Activated CD4-positive, alpha-beta T cell treated with anti-CD3 and anti-CD28 coated beads, Interleukin-2, amount 10 ng/mL, durations not matched to agents 7 days and 5 days (primary cell): ENCODE data around the gene IPO11. TPM values are rescaled to one million over a fixed set of nuclear protein-coding genes. Genes with fewer than 3 reads are reported as not detected.
"Not testable (repeated sequence)": the region's sequence is repeated elsewhere in the genome, so short reads cannot be mapped to it uniquely, and the experiment has no call there.

Source experiments
- CTCF ChIA-PET: fragments of 350-600 bp; sonication (Branson Sonifier 250); formaldehyde crosslinking; loops from one replicate; lab custom pipeline; 2021; ENCODE audit warnings: antibody characterized with exemption; lab: Charles Lee
- POLR2A ChIA-PET: fragments of 350-600 bp; sonication (Branson Sonifier 250); formaldehyde crosslinking; loops from one replicate; lab custom pipeline; 2021; ENCODE audit warnings: antibody characterized with exemption; lab: Charles Lee
- DNase-seq: peaks from one replicate; pipeline ENCODE4 v3.0.0-alpha.2; 2020
- H3K27ac Mint-ChIP-seq: one replicate; pipeline ENCODE4 v1.8.0; 2021; ENCODE audit warnings: mild to moderate bottlenecking, moderate library complexity, mixed read lengths
- H3K27me3 Mint-ChIP-seq: one replicate; pipeline ENCODE4 v1.8.0; 2021; ENCODE audit warnings: mixed read lengths
- H3K36me3 Mint-ChIP-seq: one replicate; pipeline ENCODE4 v1.8.0; 2021; ENCODE audit warnings: low read depth, mixed read lengths
- H3K4me1 Mint-ChIP-seq: one replicate; pipeline ENCODE4 v1.8.0; 2021; ENCODE audit warnings: mixed read lengths
- H3K4me3 Mint-ChIP-seq: one replicate; pipeline ENCODE4 v1.8.0; 2021; ENCODE audit warnings: mild to moderate bottlenecking, moderate library complexity, mixed read lengths
- H3K9me3 Mint-ChIP-seq: one replicate; pipeline ENCODE4 v1.8.0; 2021; ENCODE audit warnings: mixed read lengths
- total RNA-seq, 2 experiments: library from RNA; stranded (reverse); gene quantifications; one replicate each; pipeline ENCODE4 v1.2.3, GENCODE V29; 2021

The IPO11 gene
- total RNA-seq, 2 experiments from 2014 or later, result 27.3 to 29.9 TPM

GRCh38 chr5:62502456-62503101, 90.0 kb downstream of the IPO11 start:
- ChIA-PET POLR2A (no interaction called here), CTCF (interaction anchor here (0.7 kb wide), 1 partner anchor 340 kb away, joined by 5 read pairs; no protein-coding TSS in a partner anchor)
- no peaks in the 10 kb centered on the region for H3K4me1 Mint-ChIP-seq
- H3K4me3 Mint-ChIP-seq, result no peak overlapping the region
- peaks cover 4% of the 10 kb centered on the region for H3K36me3 Mint-ChIP-seq
- no peaks in the 10 kb centered on the region for H3K27me3 Mint-ChIP-seq
- H3K27ac Mint-ChIP-seq, result no peak overlapping the region
- DNase-seq, result no peak
- H3K9me3 Mint-ChIP-seq, result no peaks in the 10 kb centered on the region

DNA sequence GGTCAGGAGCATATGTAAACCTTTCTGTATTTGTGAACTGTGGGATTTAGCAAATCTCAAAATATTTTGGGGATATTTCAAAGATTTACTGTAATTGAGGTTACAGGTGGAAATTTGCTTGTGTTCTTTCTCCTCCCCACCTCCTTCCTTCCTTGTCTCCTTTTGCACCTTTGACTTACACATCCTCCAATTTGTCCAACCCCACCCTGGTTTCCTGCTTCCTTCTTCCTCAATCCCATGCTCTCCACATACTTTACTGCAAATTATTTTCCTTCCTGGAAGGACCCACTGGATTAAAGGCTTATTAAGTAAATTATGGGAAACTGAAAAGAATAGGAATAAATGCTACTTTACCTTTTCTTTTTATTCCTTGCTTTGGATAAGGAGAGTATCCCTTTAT, 91.6 kb downstream of the IPO11 start:
- Mint-ChIP-seq H3K27me3 (no peaks in the 10 kb centered on the region), H3K4me1 (no peaks in the 10 kb centered on the region), H3K9me3 (no peaks in the 10 kb centered on the region), H3K4me3 (no peak overlapping the region), H3K27ac (no peak overlapping the region), H3K36me3 (peaks cover 5% of the 10 kb centered on the region)
- POLR2A ChIA-PET, result no interaction called here
- CTCF ChIA-PET, result no interaction called here
- no peak for DNase-seq

DNA sequence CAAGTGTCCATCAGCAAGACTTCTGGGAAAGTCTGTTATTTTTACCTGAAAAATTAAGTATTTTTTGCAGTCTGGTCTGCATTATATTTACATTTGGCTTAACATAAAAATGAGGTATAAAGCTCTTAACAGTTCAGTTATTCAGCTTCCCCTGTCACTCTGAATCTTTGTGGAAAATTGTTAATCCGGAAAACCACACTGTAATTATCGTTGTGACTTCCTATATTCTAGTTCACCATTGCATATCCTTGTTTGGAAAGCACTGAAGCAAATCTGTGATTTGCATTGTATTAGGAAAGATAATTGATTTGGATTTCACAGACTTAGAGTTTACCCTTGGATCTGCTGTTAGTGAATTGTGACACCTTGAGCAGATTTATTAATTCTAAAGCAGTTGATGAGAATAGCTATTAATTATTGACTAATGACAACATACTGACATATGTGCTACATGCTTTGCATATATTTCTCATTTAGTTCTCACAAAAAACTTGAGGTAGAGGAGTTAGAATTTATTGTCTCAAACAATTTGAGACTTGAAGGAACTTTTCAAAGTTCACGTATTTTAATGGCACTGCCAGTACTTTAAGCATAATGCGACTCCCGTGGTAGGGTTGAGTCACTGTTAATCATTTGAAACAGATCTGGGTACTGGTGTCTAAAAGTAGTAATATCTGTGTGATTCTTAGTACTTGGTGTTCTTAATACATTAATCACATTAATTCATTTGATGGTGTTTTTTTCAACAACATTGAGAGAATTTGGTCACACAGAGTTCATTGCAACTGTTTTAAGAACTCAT, 94.3 kb downstream of the IPO11 start:
- peaks cover 10% of the 10 kb centered on the region for H3K36me3 Mint-ChIP-seq
- H3K9me3 Mint-ChIP-seq, result no peaks in the 10 kb centered on the region
- POLR2A ChIA-PET, result no interaction called here
- no peaks in the 10 kb centered on the region for H3K4me1 Mint-ChIP-seq
- no peak overlapping the region for H3K4me3 Mint-ChIP-seq
- CTCF ChIA-PET, result no interaction called here
- H3K27ac Mint-ChIP-seq, result no peak overlapping the region
- DNase-seq, result no peak
- no peaks in the 10 kb centered on the region for H3K27me3 Mint-ChIP-seq

DNA sequence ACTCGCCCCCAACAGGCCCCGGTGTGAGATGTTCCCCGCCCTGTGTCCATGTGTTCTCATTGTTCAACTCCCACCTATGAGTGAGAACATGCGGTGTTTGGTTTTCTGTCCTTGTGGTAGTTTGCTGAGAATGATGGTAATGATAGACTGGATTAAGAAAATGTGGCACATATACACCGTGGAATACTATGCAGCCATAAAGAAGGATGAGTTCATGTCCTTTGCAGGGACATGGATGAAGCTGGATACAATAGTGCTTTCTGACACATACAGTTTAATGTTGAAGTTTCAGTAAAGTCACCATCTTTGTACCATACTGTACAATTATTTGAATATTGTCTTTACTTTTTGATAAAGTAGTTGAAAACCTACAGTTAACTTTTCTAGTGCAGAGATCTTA, 96.2 kb downstream of the IPO11 start:
- POLR2A ChIA-PET, H3K4me3 Mint-ChIP-seq, H3K27ac Mint-ChIP-seq, H3K4me1 Mint-ChIP-seq, H3K36me3 Mint-ChIP-seq, DNase-seq, CTCF ChIA-PET, H3K9me3 Mint-ChIP-seq, H3K27me3 Mint-ChIP-seq: not testable (repeated sequence)

DNA sequence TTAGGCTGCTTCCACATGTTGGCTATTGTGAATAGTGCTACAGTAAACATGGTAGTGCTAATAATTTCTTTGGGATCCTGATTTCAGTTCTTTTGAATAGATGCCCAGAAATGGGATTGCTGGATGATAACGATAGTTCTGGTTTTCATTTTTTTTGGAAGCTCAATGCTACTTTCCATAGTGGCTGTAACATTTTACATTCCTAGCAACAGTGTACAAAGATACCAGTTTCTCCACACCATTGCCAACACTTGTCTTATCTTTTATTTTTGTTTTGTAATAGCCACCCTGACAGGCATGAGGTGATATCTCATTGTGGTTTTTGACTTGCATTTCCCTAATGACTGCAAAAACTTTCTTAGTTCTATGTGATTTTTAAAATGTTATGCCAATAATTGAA, 97.2 kb downstream of the IPO11 start:
- H3K4me1 Mint-ChIP-seq, result no peaks in the 10 kb centered on the region
- CTCF ChIA-PET, result interaction anchor here (1.2 kb wide), 1 partner anchor 56 kb away, joined by 3 read pairs; no protein-coding TSS in a partner anchor

DNA sequence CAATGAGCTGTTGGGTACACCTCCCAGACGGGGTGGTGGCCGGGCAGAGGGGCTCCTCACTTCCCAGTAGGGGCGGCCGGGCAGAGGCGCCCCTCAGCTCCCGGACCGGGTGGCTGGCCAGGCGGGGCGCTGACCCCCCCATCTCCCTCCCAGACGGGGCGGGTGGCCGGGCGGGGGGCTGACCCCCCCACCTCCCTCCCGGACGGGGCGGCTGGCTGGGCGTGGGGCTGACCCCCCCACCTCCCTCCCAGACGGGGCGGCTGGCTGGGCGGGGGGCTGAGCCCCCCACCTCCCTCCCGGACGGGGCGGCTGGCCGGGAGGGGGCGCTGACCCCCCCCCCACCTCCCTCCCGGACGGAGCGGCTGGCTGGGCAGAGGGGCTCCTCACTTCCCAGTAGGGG, 100.5 kb downstream of the IPO11 start:
- DNase-seq, H3K27ac Mint-ChIP-seq, H3K4me1 Mint-ChIP-seq, H3K27me3 Mint-ChIP-seq, H3K9me3 Mint-ChIP-seq, CTCF ChIA-PET, POLR2A ChIA-PET, H3K4me3 Mint-ChIP-seq: not testable (repeated sequence)
- H3K36me3 Mint-ChIP-seq, result peaks cover 12% of the 10 kb centered on the region

More for the DNA sequence above, 97.2 kb downstream of the IPO11 start:
- Mint-ChIP-seq H3K4me3 (no peak overlapping the region), H3K9me3 (no peaks in the 10 kb centered on the region), H3K27ac (peak overlapping the region; percentile 17), H3K36me3 (peaks cover 10% of the 10 kb centered on the region), H3K27me3 (no peaks in the 10 kb centered on the region)
- DNase-seq, result no peak
- POLR2A ChIA-PET, result no interaction called here

GRCh38 chr5:62514510-62515119, 102.1 kb downstream of the IPO11 start:
- Mint-ChIP-seq H3K27me3 (no peaks in the 10 kb centered on the region), H3K9me3 (no peaks in the 10 kb centered on the region), H3K4me1 (no peaks in the 10 kb centered on the region), H3K4me3 (no peak overlapping the region), H3K27ac (no peak overlapping the region), H3K36me3 (peaks cover 9% of the 10 kb centered on the region)
- no peak for DNase-seq
- CTCF ChIA-PET, result no interaction called here
- POLR2A ChIA-PET, result no interaction called here

GRCh38 chr5:62520812-62521211, 108.2 kb downstream of the IPO11 start:
- H3K27me3 Mint-ChIP-seq, H3K9me3 Mint-ChIP-seq, H3K27ac Mint-ChIP-seq, POLR2A ChIA-PET, CTCF ChIA-PET, DNase-seq, H3K4me3 Mint-ChIP-seq, H3K4me1 Mint-ChIP-seq: not testable (repeated sequence)
- H3K36me3 Mint-ChIP-seq, result peaks cover 38% of the 10 kb centered on the region

GRCh38 chr5:62521319-62521718, 108.8 kb downstream of the IPO11 start:
- CTCF ChIA-PET, result no interaction called here
- peaks cover 40% of the 10 kb centered on the region for H3K36me3 Mint-ChIP-seq
- no peak overlapping the region for H3K27ac Mint-ChIP-seq

GRCh38 chr5:62522811-62523210, 110.2 kb downstream of the IPO11 start:
- Mint-ChIP-seq H3K27ac (no peak overlapping the region), H3K27me3 (no peaks in the 10 kb centered on the region), H3K9me3 (no peaks in the 10 kb centered on the region), H3K36me3 (peaks cover 38% of the 10 kb centered on the region), H3K4me1 (peaks cover 9% of the 10 kb centered on the region), H3K4me3 (no peak overlapping the region)
- CTCF ChIA-PET, result no interaction called here
- POLR2A ChIA-PET, result no interaction called here
- DNase-seq, result no peak

More at GRCh38 chr5:62521319-62521718, 108.8 kb downstream of the IPO11 start:
- Mint-ChIP-seq H3K9me3 (no peaks in the 10 kb centered on the region), H3K27me3 (no peaks in the 10 kb centered on the region), H3K4me1 (peaks cover 9% of the 10 kb centered on the region), H3K4me3 (no peak overlapping the region)
- DNase-seq, result no peak
- POLR2A ChIA-PET, result no interaction called here

- Mint-ChIP-seq H3K4me1 (no peaks in the 10 kb centered on the region), H3K36me3 (peaks cover 19% of the 10 kb centered on the region), H3K9me3 (peaks cover 3% of the 10 kb centered on the region), H3K27me3 (no peaks in the 10 kb centered on the region), H3K27ac (no peak overlapping the region), H3K4me3 (no peak overlapping the region)
- CTCF ChIA-PET, result no interaction called here
- no peak for DNase-seq
- POLR2A ChIA-PET, result no interaction called here
These were observed 121.0 kb downstream of the IPO11 start for GRCh38 chr5:62533597-62533996.

DNA sequence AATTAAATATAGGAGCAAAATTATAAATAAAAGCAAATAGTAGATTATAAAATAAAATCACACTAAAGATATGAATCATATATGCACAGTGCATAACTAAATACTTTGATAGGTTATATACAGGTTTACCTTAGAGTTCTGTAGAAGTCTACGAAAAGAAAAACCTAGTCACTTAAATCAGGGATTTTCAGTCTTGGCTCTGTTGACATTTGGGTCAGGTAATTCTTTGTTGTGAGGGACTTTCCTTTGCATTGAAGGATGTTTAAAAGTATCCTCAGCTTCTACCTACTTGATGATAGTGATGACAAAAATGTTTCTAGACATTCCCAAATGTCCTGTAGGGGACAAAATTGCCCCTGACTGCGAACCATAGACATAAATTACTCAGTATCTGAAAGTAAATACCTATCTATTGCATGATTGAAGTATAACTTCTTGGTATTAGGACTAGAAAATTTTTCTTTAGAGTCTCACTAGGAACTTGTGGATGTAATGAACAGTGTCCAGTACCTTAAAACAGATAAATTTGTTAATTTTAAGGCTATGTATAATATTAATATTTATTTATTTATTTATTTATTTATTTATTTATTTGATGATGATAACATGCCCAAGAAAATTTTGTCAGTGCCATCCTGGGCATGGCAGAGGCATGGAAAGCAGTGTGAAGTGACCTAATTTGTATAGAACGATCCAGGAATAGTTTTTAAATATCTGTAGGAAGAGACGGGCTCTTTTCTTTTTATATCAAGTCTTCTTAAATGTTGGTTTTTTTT, 122.1 kb downstream of the IPO11 start:
- Mint-ChIP-seq H3K4me1 (no peaks in the 10 kb centered on the region), H3K27ac (no peak overlapping the region), H3K36me3 (peaks cover 24% of the 10 kb centered on the region), H3K27me3 (no peaks in the 10 kb centered on the region), H3K4me3 (no peak overlapping the region), H3K9me3 (peaks cover 6% of the 10 kb centered on the region)
- ChIA-PET CTCF (no interaction called here), POLR2A (no interaction called here)
- DNase-seq, result no peak

- ChIA-PET CTCF (no interaction called here), POLR2A (no interaction called here)
- Mint-ChIP-seq H3K27ac (no peak overlapping the region), H3K9me3 (peaks cover 6% of the 10 kb centered on the region), H3K4me1 (no peaks in the 10 kb centered on the region), H3K4me3 (no peak overlapping the region), H3K36me3 (peaks cover 28% of the 10 kb centered on the region), H3K27me3 (no peaks in the 10 kb centered on the region)
- no peak for DNase-seq
These were observed 123.7 kb downstream of the IPO11 start for GRCh38 chr5:62536232-62536631.
